Activated T-helper 1 cell treated with Interleukin-2 at 50 U/mL for 16 hours (primary cell): ENCODE data around the gene SDC3.

Source experiments
- DNase-seq: peaks from one replicate; pipeline ENCODE4 v3.0.0-alpha.2; 2020; ENCODE audit warnings: low read depth

Gene SDC3

DNA sequence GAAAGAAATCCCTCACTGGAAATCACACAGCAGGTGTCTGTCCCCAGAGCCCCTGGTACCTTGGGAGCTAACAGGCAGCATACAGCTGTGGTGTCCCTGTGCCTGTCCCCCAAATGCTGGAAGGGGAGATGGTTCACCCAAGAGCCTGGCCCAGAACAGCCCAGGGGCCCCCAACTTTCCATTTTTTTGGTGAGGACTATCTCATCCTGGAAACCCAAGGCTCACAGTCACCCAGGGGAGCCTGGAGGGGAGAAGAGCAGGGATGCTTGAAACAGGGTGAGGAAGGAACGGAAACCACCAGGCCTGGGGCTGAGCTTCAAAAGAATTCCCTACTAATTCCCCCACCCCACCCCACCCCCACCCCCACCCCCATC is 3.6 kb downstream of the SDC3 start:
- no peak for DNase-seq

DNA sequence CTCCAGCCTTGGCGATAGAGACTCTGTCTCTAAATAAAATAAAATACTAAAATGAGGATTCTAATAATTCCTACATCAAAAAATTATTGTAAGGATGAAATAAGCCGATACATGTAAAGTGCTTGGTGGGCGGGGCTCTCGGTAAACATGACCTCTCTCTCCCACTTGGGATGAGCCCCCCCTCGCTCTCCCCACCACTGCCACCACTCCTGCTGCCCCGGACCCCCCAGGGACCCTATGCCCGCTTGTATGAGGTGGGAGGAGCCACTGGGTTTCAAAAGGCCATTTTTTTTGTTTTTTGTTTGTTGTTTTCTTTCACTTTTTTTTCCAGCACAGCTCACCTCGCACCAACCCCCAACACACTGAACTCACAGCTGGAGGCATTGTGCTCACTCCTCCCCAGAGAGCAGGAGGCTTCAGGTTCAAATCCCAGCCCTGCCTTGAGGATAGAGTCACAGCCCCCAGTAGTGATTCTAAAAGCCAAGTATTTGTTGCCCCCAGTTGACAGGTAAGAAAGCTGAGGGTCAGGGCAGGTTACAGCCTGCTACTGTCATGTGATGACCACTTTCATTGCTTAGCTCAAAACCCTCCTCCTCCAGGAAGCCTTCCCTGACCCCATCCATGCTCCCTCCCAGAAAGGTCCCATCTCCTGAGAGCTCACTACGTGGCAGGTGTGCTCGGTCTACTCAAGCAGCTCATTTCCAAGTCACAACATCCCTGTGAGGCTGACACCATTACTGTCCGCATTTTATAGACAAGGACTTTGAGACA is 4.2 kb downstream of the SDC3 start:
- no peak for DNase-seq

DNA sequence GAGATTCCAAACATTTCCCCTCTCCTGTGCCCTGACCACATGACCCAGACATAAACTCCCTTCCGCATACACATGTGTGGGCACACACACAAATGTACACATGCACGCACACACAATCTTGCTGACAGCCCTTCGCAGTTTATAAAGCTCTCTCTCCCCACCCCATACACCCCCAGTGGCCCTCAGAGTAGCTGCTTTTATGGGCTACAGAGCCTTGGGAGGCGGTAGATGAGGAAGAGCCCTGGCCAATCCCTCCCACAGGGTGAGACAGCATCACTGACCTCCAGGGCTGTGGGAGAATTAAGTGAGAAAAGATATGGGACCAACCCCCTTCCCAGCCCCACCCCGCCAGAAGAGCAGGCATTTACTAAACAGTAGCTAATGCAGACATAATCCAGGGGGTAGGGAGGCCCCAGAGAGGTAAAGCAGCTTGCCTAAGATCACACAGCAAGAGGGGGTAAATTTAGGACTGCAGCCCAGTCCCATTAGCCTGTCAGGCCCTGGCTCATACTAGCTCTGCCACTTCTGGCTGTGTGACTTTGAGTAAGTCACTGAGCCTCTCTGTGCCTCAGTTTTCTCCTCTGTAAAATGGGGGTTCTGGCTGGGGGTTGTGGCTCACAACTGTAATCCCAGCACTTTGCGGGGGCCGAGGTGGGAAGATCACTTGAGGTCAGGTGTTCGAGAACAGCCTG is 5.1 kb downstream of the SDC3 start:
- DNase-seq = no peak

DNA sequence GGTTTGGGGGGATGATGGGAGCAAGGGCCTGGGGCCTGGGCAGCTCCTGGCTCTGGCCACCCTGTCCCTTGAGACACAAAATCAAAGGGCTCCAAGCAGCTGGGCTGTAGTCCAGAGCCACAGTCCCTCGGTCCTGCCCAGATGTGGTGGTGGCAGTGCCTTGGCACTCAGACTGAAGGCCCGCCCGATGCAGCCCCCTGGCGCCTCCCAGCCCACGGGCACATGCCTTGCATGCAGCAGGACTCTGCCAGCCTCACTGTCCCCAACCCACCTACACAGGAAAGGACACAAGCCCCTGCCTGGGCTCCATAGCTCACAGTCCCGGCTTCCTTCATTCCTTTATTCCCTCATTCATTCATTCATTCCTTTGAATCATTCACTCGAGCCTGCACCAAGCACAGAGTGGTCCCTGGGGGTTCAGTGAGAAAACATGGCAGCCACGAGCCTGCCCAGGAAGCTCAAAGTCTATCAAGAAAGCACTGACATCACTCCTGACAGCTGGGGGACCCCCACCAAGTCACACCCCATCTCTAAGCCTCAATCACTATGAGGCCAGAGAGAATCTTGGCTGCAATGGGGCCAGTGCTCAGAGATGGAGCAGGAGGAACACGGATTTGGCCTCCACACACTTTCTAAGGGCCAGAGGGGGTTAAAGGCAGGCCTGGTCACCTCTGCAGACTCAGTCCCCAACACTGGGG is 5.8 kb downstream of the SDC3 start:
- DNase-seq = no peak

DNA sequence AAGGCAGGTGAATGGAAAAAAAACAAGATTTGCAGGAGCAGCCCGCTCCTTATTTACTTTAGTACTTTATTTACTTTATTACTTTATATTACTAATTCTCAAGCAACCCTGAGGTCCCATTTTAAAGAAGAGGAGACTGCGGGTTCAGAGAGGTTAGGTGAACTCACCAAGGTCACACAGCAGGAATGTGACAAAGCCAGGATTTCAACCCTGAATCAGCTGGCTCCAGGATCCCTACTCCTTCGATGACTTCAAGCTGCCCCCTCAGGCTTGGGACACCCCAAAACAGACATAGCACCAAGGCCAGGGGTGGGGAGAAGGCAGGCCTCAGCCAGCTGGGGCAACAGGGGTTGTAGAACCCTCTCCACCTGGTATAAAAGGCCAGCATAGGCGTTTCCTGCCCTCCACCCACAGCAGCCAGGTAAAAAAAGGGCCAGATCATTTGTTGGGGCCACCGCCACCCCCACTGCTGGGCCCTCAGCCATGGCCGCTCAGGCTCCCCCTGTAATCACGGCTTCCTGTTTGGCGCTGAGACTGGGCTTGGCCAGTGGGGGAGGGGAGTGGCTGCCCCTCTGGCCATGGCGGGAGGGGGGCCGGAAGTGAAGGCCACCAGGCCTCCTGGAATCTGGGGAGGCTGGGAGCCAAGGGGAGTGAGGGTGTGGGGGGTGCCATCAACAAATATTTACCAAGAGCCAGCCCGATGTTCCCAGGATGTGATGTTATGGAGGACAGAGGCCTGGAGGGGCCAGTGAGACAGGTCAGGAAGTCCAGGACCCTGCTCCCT is 6.6 kb downstream of the SDC3 start:
- DNase-seq = no peak

DNA sequence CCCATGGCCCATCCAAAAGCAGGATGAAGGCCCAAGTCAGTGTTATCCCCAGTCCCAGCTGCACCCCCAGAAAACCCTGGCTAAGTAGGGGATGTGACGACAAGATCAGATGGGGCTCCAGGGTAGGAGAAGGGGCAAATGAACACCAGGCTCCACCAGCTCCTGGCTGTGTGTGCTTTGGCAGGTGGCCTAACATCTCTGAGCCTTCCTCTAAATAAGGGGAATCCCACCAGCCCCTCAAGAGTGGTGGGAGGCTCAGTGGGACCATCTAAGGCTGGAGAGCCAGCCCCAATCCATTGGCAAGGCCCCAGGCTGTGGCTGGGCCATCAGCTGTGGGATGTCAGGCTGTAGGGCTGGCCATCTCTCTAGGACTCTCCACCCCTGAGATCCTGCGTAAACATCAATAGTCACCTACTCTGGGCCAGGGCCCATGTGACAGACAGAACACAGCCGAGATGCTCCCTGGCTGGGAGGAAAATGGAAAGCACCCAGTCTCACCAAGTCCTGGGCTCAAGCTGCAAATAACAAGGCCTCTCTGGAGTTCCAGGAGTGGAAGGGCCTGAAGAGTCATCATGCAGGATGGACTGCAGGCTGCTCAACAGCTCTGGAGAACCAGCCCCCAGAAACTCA is 7.5 kb downstream of the SDC3 start:
- no peak for DNase-seq

DNA sequence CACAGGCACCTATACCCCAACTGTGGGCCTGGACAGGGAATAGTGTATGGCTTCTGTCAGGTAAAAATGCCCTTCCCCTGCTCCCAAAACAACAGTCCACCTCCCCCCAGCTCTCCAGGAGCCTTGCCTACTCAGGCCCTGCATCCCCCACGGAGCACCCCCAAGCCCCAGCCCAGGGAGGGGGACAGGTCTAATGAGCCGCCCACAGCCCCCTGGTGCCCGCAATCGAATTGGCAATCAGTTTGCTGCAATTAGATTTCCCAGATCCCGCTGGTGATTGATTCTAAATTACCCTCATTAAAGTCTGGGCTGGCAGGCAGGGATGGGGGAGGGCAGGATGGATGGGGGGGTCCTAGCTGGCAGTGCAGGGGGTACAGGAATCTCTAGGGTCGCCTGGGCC is 8.1 kb downstream of the SDC3 start:
- no peak for DNase-seq

DNA sequence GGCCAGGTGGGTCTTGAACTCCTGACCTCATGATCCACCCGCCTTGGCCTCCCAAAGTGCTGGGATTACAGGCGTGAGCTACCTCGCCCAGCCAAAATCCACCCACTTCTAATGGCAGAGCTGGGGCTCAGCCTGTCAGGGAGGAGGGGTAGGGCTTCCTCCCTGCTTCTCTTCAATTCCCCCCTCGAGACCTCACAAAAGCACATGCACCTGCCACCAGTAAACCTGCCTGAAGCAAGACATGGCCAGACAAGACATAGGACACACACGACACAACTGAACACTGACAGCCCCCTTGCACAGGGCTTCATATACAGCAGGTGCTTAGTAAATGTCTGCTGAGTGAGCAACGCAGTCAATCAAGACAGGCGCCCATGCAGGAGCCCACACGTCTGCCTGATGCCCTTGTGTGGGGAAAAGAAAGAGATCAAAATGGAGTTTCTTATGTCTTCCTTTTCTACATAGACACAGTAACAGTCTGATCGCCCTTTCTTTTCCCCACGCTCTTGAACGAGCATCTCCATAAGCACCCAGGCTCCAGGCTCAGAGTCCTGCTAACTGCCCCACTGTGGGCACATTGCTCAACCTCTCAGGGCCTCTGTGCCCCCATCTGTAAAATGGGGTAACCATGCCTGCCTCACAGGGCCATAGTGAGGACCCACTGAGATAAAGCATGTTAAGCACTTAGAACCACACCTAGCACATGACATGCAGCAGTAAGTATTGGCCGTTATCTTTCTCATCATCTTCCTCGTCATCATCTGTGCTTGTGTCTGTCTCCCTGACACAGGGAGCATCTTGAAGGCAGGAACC is 8.8 kb downstream of the SDC3 start:
- no peak for DNase-seq

DNA sequence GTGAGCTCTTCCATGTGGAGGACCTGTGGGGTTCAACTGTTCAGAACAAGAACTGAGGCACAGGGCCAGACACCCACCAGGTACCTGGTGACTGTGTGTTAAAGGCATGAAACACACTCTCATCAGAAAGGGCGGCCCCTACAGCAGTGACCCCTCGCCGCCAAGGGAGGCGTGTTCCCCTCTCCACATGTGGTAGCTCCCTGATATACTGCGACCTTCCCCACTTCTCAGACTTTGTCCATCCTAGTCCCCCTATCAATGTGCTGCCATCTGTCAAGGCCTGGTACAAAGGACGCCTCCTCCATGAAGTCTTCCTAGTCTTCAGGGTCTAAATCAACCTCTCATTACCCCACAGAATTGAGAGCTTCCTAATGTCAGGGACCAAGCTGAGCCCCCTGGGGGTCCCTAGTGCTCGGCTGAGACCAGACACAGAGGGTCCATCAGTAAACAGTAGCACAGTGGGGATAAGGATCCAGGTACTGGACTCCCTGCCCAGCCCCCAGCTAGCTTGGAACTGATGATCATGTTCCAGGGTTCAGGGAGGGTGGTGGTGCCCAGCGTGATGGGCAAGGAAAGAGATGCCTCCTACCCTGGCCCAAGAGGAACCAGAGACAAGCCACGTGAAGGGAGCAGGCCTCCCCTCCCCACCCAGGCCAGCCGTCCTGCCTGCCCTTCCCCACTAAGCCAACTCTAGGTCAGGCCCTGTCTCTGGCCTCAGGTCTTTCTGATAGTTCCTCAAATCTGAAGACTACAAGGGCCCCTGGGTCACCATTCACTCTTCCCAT is 10.3 kb downstream of the SDC3 start:
- no peak for DNase-seq

DNA sequence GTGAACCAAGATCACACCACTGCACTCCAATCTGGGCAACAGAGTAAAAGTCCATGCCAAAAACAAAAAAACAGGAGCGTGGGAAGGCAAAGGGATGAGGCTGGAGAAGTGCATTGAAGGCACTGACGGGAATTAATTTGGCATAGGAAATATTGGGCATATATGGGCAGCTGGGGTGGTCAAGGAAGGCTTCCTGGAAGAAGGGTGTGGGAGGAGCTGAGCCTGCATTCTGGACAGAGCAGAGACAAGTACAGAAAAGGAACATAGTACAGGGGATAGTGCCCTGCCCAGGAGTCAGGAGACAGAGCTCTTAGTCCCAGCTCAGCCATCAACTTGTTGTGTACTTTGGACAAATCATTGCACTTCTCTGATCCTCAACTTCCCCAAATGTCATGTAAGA is 11.7 kb downstream of the SDC3 start:
- no peak for DNase-seq

DNA sequence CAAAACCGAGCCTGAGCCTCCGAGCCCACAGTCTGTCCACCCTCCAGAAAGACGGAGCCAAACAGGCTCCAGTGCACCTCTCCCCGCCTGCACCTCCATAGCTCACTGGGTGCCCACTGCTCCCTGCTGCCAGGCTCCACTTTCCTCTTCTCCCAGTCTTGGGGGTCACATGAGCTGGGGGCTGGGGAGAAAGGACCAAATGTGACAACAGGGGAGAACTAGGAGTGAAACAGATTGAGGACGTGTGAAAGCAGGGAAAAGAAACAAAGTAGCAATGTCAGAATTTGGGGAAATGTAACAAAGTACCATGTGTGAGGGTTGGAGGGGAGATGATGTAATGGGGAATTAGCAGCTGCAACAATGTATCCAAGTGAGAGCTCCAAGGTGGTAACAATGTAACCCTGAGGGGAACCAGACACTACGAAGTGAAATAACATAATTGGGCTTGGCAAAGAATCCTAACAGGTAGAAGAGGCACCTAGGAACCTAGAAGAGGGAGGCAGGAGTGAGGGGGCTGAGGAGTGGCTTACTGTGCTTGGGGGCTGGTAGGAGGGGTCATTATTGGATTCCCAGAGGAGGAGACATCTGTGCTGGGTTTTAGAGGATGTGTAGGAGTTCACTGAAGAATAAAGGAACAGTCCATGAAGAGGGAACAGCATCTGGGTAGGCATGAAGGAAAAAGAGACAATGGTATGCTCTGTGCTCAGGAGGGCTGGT is 12.5 kb downstream of the SDC3 start:
- no peak for DNase-seq

DNA sequence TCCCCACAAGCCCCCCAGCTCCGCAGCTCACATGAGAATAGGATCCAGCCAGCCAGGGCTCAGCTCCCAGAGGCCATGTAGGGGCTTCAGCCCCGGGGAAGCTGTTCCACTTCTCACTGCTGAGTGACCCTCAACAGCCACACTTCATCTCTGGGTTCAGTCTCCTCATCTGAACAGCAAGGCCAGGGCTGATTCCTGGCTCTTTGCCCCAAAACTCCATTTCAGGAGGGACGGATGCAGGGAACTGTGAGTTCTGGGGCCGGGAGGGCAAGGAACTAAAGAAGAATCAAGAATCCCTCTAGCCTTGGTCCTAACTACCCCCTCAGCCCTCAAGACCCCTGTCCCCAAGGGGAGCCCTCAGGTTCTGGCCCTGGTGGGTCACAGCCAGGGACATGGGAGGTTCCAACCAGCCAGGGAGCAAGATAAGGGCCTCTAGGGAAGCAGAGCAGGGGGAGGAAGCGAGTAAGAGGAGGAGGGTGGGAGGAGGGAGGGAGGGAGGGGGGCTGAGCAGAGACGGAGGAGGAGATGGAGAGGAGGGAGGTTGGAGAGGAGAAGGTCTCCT is 13.1 kb downstream of the SDC3 start:
- DNase-seq = no peak

DNA sequence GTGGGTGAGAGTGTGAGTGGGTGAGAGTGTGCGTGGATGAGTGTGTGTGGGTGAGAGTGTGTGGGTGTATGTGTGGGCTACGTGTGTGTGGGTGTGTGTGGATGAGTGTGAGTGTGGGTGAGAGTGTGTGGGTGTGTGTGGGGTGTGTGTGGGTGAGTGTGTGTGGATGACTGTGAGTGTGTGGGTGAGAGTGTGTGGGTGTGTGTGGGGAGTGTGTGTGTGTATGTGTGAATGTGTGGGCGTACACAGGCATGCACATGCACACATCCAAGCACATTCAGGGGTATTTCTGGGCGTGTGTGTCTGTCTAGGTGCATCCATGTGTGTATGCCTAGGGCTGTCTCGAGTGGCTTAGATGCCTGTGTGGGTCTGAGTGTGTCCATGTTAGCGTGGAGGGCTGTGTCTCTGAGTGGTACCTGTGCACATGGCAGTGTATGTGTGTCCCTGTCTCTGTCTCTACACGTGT is 14.0 kb downstream of the SDC3 start:
- DNase-seq = no peak

DNA sequence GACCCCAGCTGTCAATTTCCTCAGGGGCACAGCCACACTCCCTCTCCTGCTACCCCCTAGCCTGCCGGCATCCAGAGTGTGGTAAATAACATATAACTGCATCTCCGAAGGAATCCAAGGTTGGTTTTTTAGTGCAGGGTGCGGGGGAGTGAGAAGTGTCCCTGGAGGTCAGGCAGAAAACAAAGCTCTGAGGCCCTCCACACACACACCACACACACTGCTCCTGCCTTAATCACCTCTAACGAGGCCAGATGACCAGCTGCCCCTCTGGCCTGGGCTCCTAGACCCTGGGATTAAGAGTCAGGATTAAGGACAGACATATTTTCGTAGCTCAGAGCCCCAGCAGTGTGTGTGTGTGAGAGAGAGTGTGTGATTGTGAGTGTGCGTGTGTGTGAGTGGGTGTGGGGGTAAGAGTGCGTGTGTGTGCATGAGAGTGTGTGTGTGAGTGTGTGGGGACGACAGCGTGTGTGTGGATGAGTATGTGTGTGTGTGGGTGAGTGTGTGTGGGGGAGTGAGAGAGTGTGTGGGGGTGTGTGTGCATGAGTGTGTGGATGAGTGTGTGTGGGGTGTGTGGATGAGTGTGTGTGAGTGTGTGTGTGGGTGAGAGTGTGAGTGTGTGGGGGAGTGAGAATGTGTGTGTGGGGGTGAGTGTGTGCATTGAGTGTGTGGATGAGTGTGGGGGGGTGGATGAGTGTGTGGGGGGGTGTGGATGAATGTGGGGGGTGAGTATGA is 14.6 kb downstream of the SDC3 start:
- DNase-seq = no peak

DNA sequence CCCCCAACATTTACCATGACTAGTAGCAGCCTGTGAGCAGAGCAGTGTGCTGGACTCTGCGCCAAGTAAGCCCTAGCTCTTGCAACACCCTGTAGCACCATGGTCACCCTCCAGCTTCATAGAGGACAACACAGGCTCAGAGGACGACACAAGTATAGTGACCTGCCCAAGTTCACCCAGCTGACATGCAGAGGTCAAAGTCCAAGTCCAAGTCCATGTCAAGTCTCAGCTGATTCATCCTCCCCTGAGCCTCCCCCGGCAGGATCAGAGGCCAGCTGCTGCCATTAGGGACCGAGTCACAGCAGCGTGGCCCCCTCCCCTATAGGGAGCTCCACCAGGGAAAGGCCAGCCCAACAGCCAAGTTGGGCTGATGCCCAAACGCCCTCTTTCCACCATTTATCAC is 15.9 kb downstream of the SDC3 start:
- DNase-seq = no peak

DNA sequence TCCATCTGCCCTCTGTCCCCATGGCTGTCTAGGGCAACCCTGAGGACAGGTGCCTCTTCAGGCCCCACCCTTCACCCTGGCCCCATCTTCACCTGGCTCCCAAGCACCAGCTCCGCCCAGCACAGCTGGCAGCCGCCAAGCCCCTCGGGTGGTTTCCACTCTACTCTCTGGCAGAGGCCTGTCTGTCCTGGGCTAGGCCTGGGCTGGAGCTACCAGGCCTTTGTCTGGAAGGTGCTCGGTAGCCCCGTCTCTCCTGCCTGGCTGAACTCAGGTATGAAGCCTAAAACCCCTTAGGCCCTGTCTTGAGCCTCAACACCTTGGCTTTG is 17.4 kb downstream of the SDC3 start:
- DNase-seq = no peak

DNA sequence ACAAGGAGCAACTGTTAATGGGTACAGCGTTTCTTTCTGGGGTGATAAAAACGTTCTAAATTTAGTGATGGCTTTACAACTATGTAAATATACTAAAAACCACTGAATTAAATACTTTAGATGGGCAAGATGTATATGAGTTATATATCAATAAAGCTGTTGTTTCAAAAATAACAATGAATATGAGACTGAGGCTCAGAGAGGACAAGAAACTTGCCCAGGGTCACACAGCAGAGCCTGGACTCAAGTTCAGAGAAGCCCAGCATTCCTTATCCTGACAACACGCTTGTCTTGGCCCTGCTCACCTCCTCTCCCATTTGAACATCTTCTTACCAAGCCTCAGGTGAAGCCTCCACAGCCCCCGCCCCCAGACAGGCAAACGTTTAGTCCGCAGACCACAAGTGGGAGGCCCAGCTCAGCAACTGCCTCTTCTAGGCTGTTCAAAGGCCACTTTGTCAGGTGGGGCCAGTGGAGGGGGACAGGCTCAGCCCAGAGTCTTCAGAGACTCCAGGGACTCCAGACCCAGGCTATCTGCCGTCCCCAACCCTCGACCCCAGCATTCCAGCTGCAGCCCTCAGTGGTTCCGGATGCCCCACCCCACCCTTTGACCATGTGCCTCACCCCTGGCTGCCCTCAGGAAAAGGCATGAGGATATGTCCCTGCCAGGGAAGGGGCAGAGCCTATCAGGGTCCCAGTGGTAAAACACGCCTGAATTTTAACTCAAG is 17.9 kb downstream of the SDC3 start:
- no peak for DNase-seq

DNA sequence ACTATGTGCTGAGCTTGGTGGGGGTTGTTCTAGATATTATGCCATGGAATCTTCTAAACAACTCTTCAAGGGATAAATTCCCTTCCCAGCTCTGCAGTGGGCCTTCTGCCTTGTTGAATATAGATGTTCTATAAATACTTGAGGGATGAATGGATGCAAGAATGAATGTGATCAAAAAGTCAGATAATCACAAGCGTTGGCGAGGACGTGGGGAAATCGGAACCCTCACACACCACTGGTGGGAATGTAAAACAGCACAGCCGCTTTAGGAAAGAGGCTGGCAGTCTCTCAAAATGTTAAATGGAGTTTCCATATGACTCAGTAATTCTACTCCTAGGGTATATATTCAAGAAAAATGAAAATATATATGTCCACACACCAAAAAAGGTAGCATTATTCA is 19.0 kb downstream of the SDC3 start:
- DNase-seq = no peak
